B cell (primary cell): ENCODE data around the gene NAP1L1. TPM values are rescaled to one million over a fixed set of nuclear protein-coding genes. Genes with fewer than 3 reads are reported as not detected.

Experiments
- ATAC-seq: fragments of 200-7000 bp; cut with Tn5 transposase; one replicate; pipeline ENCODE4 v1.10.0; 2021; ENCODE audit warnings: low read depth, mild to moderate bottlenecking, moderate number of reproducible peaks, moderate library complexity
- CTCF ChIA-PET: fragments of 350-600 bp; sonication (Branson Sonifier 250); formaldehyde crosslinking; loops from one replicate; lab custom pipeline; 2021; ENCODE audit warnings: antibody characterized with exemption, inconsistent platforms; lab: Charles Lee
- POLR2A ChIA-PET: fragments of 350-600 bp; sonication (Branson Sonifier 250); formaldehyde crosslinking; loops from one replicate; lab custom pipeline; 2021; ENCODE audit warnings: antibody characterized with exemption; lab: Charles Lee
- DNase-seq: peaks from one replicate; pipeline ENCODE4 v3.0.0; 2013
- H2AFZ ChIP-seq: 2 replicates; pipeline ENCODE4 v1.6.1; 2012; ENCODE audit warnings: mild to moderate bottlenecking, low read depth, low read length; ENCODE audit not compliant: insufficient read depth, poor library complexity, severe bottlenecking
- H3K27ac ChIP-seq, 2 donors: 1 replicate in 1 of 2; 2 replicates in 1 of 2; pipeline ENCODE4 v1.5.1; 2012 to 2013; ENCODE audit warnings: low read length in 2 of 2, mild to moderate bottlenecking in 2 of 2, moderate library complexity in 1 of 2
- H3K27me3 ChIP-seq, 4 experiments: fragments of 200-600 bp in 1 of 4; sonication (generic) in 1 of 4; replicated peaks in 1 of 4; 1 replicate in 2 of 4; 2 replicates in 2 of 4; pipeline versions ENCODE4 v1.6.1 to v1.7.0; 2013 to 2016; ENCODE audit warnings: low read length in 3 of 4, mild to moderate bottlenecking in 2 of 4, mixed read lengths in 1 of 4, moderate library complexity in 1 of 4; ENCODE audit not compliant: insufficient read depth in 4 of 4, control insufficient read depth in 3 of 4; ENCODE audit errors: control extremely low read depth in 1 of 4
- H3K36me3 ChIP-seq, 2 experiments: replicated peaks in 1 of 2; 1 replicate in 1 of 2; 2 replicates in 1 of 2; pipeline versions ENCODE4 v1.6.1 to v1.7.1; 2013; ENCODE audit warnings: low read length in 1 of 2; ENCODE audit not compliant: insufficient read depth in 2 of 2, control insufficient read depth in 1 of 2; ENCODE audit errors: control extremely low read depth in 1 of 2, extremely low read depth in 1 of 2
- H3K4me1 ChIP-seq, 2 donors: fragments of 200-600 bp in 1 of 2; sonication (generic) in 1 of 2; 1 replicate in 1 of 2; 2 replicates in 1 of 2; pipeline versions ENCODE4 v1.5.1 to v1.6.1; 2013 to 2017; ENCODE audit warnings: low read length in 2 of 2; ENCODE audit not compliant: control insufficient read depth in 2 of 2, insufficient read depth in 2 of 2
- H3K4me2 ChIP-seq: replicated peaks from 2 replicates; pipeline ENCODE3; 2012; ENCODE audit warnings: mild to moderate bottlenecking, low read depth, low read length; ENCODE audit not compliant: poor library complexity, severe bottlenecking
- H3K4me3 ChIP-seq, 5 experiments: fragments of 200-600 bp in 1 of 5; sonication (generic) in 1 of 5; 1 replicate in 3 of 5; 2 replicates in 2 of 5; pipeline versions ENCODE4 v1.5.1 to v1.7.0; 2011 to 2016; ENCODE audit warnings: low read length in 4 of 5, mild to moderate bottlenecking in 4 of 5, low read depth in 2 of 5, control low read depth in 1 of 5, moderate library complexity in 1 of 5; ENCODE audit not compliant: insufficient read depth in 1 of 5; ENCODE audit errors: control extremely low read depth in 1 of 5, extremely low read depth in 1 of 5
- H3K79me2 ChIP-seq: fragments of 200-600 bp; sonication (generic); one replicate; pipeline ENCODE4 v1.6.0; 2016; ENCODE audit warnings: low read length; ENCODE audit not compliant: control insufficient read depth, insufficient read depth
- H3K9ac ChIP-seq: fragments of 200-600 bp; sonication (generic); 2 replicates; pipeline ENCODE4 v1.6.1; 2017; ENCODE audit warnings: mild to moderate bottlenecking, low read length, moderate library complexity
- H3K9me3 ChIP-seq, 3 donors: one replicate each; pipeline versions ENCODE4 v1.6.1 to v1.7.1; 2013; ENCODE audit warnings: low read length in 2 of 3; ENCODE audit not compliant: control insufficient read depth in 2 of 3, insufficient read depth in 1 of 3; ENCODE audit errors: control extremely low read depth in 1 of 3
- H4K20me1 ChIP-seq: 2 replicates; pipeline ENCODE4 v1.6.0; 2012; ENCODE audit warnings: mild to moderate bottlenecking, low read length; ENCODE audit not compliant: insufficient read depth, control insufficient read depth, poor library complexity, severe bottlenecking
- H3K27ac Mint-ChIP-seq: one replicate; pipeline ENCODE4 v1.8.0; 2021; ENCODE audit warnings: mixed read lengths
- H3K27me3 Mint-ChIP-seq: one replicate; pipeline ENCODE4 v1.8.0; 2021; ENCODE audit warnings: mixed read lengths
- H3K4me1 Mint-ChIP-seq: one replicate; pipeline ENCODE4 v1.8.0; 2021; ENCODE audit warnings: mixed read lengths
- H3K4me3 Mint-ChIP-seq: one replicate; pipeline ENCODE4 v1.8.0; 2021; ENCODE audit warnings: mixed read lengths
- H3K9me3 Mint-ChIP-seq: one replicate; pipeline ENCODE4 v1.8.0; 2022; ENCODE audit warnings: mixed read lengths; ENCODE audit not compliant: insufficient read depth
- EZH2 ChIP-seq: IDR thresholded peaks from 2 replicates; pipeline ENCODE4 v1.6.1; 2012; ENCODE audit warnings: borderline replicate concordance, low read depth, mild to moderate bottlenecking, moderate library complexity, low read length; ENCODE audit not compliant: insufficient read depth, poor library complexity, severe bottlenecking
- WGBS: methylation state at CpG from one replicate; pipeline ENCODE4 v1.1.5; 2013; ENCODE audit warnings: missing lambda C conversion rate; ENCODE audit not compliant: insufficient coverage; 5-methylcytosine and 5-hydroxymethylcytosine counted together
- intact Hi-C: fragments of 100-400 bp; cut with micrococcal nuclease; formaldehyde crosslinking; loops from one replicate; pipeline ENCODE4 v1.10.0; 2022
- polyA plus RNA-seq: library from polyadenylated mRNA; depleted of rRNA; stranded (reverse); fragments of >200 nt; gene quantifications from 2 replicates; pipeline ENCODE4 v1.2.3, GENCODE V29; 2012
- total RNA-seq, 2 donors: library from RNA; stranded (reverse); fragments of 120-200 nt in 1 of 2; gene quantifications; 1 replicate in 1 of 2; 2 replicates in 1 of 2; pipeline versions ENCODE4 v1.2.3 to v1.2.4, GENCODE V29; 2013 to 2022
- TF ChIP-seq, protein P1 (sequence below): fragments of 200-600 bp; IDR thresholded peaks from one replicate; pipeline ENCODE4 v1.8.0; 2022; ENCODE audit warnings: antibody characterized with exemption, mild to moderate bottlenecking

The NAP1L1 gene
- total and polyA plus RNA-seq, 2 donors (not counting 1 experiment from before 2014, with no cell fraction given): 165 to 766 TPM

DNA sequence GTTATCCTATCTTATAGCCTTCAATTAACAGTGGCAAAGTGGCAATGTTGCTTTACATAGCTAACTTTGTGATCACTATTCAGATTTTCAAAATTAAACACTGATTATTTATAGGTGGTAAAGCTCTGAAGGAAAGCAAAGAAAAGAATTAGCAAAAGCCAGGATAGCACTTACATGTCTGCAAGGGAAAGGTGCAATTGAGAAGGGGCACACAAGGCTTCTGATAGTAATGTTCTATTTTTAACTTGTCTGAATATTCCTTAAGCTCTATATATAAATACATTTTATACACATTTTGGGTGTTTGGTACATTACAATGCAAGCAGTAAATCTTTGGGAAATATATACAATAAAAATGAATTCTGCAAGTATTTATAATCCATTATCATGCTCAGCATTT, 10.9 kb downstream of the NAP1L1 start:
- no peak overlapping the region for H3K27ac Mint-ChIP-seq
- Histone ChIP-seq H4K20me1 (peaks cover 80% of the 10 kb centered on the region), H3K27ac (no peak overlapping the region), H3K4me3 (no peak overlapping the region), H3K9ac (no peak overlapping the region), H3K4me1 (peaks cover 2 to 3% of the 10 kb centered on the region in 2 donors), H3K4me2 (no peak overlapping the region), H3K27me3 (no peaks in the 10 kb centered on the region), H3K79me2 (peaks cover 99% of the 10 kb centered on the region), H2AFZ (no peak overlapping the region), H3K36me3 (peaks cover 7 to 32% of the 10 kb centered on the region in 2 experiments), H3K9me3 (no peaks in the 10 kb centered on the region)
- no peak for DNase-seq
- intact Hi-C loops: no loop called here
- H3K27me3 Mint-ChIP-seq: no peaks in the 10 kb centered on the region
- TF ChIP-seq, protein P1, sequence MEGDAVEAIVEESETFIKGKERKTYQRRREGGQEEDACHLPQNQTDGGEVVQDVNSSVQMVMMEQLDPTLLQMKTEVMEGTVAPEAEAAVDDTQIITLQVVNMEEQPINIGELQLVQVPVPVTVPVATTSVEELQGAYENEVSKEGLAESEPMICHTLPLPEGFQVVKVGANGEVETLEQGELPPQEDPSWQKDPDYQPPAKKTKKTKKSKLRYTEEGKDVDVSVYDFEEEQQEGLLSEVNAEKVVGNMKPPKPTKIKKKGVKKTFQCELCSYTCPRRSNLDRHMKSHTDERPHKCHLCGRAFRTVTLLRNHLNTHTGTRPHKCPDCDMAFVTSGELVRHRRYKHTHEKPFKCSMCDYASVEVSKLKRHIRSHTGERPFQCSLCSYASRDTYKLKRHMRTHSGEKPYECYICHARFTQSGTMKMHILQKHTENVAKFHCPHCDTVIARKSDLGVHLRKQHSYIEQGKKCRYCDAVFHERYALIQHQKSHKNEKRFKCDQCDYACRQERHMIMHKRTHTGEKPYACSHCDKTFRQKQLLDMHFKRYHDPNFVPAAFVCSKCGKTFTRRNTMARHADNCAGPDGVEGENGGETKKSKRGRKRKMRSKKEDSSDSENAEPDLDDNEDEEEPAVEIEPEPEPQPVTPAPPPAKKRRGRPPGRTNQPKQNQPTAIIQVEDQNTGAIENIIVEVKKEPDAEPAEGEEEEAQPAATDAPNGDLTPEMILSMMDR: no peak
- no peak for TF ChIP-seq EZH2
- ChIA-PET CTCF (no interaction called here), POLR2A (no interaction called here)
- peaks cover 60% of the 10 kb centered on the region for H3K4me1 Mint-ChIP-seq
- no peak for ATAC-seq
- no peaks in the 10 kb centered on the region for H3K9me3 Mint-ChIP-seq
- no peak overlapping the region for H3K4me3 Mint-ChIP-seq

DNA sequence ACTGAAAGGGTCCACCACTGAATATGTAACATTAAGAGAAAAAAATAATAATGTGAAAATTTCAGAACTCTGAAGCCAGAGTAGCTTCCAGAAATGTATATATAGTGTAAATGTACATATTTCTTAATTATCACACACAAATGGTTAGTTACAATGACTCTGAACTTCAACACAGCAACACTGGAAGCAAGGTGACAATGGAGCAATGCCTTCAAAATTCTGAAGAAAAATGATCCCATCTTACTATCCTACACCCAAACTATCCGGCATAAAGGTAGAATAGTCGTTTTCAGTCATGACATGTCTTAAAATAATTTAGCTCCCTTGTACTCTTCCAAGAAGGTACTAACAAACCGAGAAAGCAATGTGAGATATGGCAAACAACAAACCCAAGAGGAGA, 11.9 kb downstream of the NAP1L1 start:
- H3K27ac ChIP-seq: no peak overlapping the region
- no peaks in the 10 kb centered on the region for H3K9me3 Mint-ChIP-seq
- H3K27me3 Mint-ChIP-seq: no peaks in the 10 kb centered on the region
- H3K79me2 ChIP-seq: peaks cover 95% of the 10 kb centered on the region
- peaks cover 72% of the 10 kb centered on the region for H4K20me1 ChIP-seq
- POLR2A ChIA-PET: interaction anchor here (0.7 kb wide), 1 partner anchor 115 kb away, joined by 3 read pairs; no protein-coding TSS in a partner anchor
- intact Hi-C loops: no loop called here
- no peak overlapping the region for H3K27ac Mint-ChIP-seq
- TF ChIP-seq, protein P1: no peak
- no peak for TF ChIP-seq EZH2
- no peaks in the 10 kb centered on the region for H3K27me3 ChIP-seq
- H3K4me1 Mint-ChIP-seq: peaks cover 56% of the 10 kb centered on the region
- no peak overlapping the region for H2AFZ ChIP-seq
- ATAC-seq (no peak), DNase-seq (no peak)
- H3K4me1 ChIP-seq: peaks cover 0 to 2% of the 10 kb centered on the region in 2 donors
- no peak overlapping the region for H3K9ac ChIP-seq
- no peak overlapping the region for H3K4me3 Mint-ChIP-seq
- no CpG with 5 or more reads among the region's 3 CpGs for WGBS
- no peak overlapping the region for H3K4me2 ChIP-seq
- H3K4me3 ChIP-seq: no peak overlapping the region
- CTCF ChIA-PET: no interaction called here
- H3K9me3 ChIP-seq: no peaks in the 10 kb centered on the region
- peaks cover 5 to 34% of the 10 kb centered on the region in 2 experiments for H3K36me3 ChIP-seq
